Left renal pelvis (tissue), 4 donors: ENCODE results near the gene CNGA2. TPM values are rescaled to one million over a fixed set of nuclear protein-coding genes. Genes with fewer than 3 reads are reported as not detected.
"Not testable (repeated sequence)": the region's sequence is repeated elsewhere in the genome, so short reads cannot be mapped to it uniquely, and the experiment has no call there.

ENCODE experiments used
- DNase-seq, 4 donors: peaks; one replicate each; pipeline ENCODE4 v3.0.0-alpha.2; 2013; ENCODE audit warnings: low read depth in 4 of 4, low spot score in 3 of 4
- polyA plus RNA-seq, 4 donors: library from polyadenylated mRNA; unstranded; fragments of 120-200 nt; gene quantifications; one replicate each; pipeline ENCODE4 v1.2.1, GENCODE V29; 2013; ENCODE audit not compliant: insufficient read length in 4 of 4

The CNGA2 gene
- polyA plus RNA-seq: not detected

GRCh38 chrX:151734446-151734845, at the start of gene CNGA2:
CNGA2 (plus strand) TSS chrX:151734746; CDS start chrX:151738484, 3,738 bp downstream.
- no peak for DNase-seq

GRCh38 chrX:151687635-151688034, 46.9 kb upstream of the CNGA2 start:
- DNase-seq: no peak

- DNase-seq: no peak
Measured at GRCh38 chrX:151688695-151689094, 45.9 kb upstream of the CNGA2 start.

- DNase-seq: no peak
Measured at GRCh38 chrX:151692825-151693224, 41.7 kb upstream of the CNGA2 start.

GRCh38 chrX:151694121-151694520, 40.4 kb upstream of the CNGA2 start:
- DNase-seq: no peak

- DNase-seq: no peak
Measured at GRCh38 chrX:151694661-151695582, 39.6 kb upstream of the CNGA2 start, which contains the start of gene PRRG3. PRRG3 (plus strand) TSS chrX:151695458; CDS start chrX:151698815, 3,357 bp downstream.

- DNase-seq: no peak
Measured at GRCh38 chrX:151695583-151696340, 38.8 kb upstream of the CNGA2 start.

GRCh38 chrX:151697082-151697481, 37.5 kb upstream of the CNGA2 start:
- DNase-seq: not testable (repeated sequence)

- no peak for DNase-seq
Measured at GRCh38 chrX:151697522-151697921, 37.0 kb upstream of the CNGA2 start.

- DNase-seq: no peak
Measured at GRCh38 chrX:151698485-151698884, 36.1 kb upstream of the CNGA2 start.

- no peak for DNase-seq
Measured at GRCh38 chrX:151699746-151700145, 34.8 kb upstream of the CNGA2 start.

GRCh38 chrX:151700581-151700980, 34.0 kb upstream of the CNGA2 start:
- DNase-seq: no peak

GRCh38 chrX:151701071-151701470, 33.5 kb upstream of the CNGA2 start:
- DNase-seq: no peak

GRCh38 chrX:151701531-151701930, 33.0 kb upstream of the CNGA2 start:
- DNase-seq: no peak

GRCh38 chrX:151702026-151702714, 32.4 kb upstream of the CNGA2 start:
- DNase-seq: no peak

- no peak for DNase-seq
Measured at GRCh38 chrX:151702741-151703340, 31.7 kb upstream of the CNGA2 start.

GRCh38 chrX:151703487-151703886, 31.1 kb upstream of the CNGA2 start:
- DNase-seq: no peak

- DNase-seq: no peak
Measured at GRCh38 chrX:151704041-151704663, 30.4 kb upstream of the CNGA2 start.

- no peak for DNase-seq
Measured at GRCh38 chrX:151708821-151709220, 25.7 kb upstream of the CNGA2 start.

- DNase-seq: no peak
Measured at GRCh38 chrX:151710457-151710856, 24.1 kb upstream of the CNGA2 start.
